Activated CD4-positive, alpha-beta memory T cell treated with anti-CD3 and anti-CD28 coated beads, Interleukin-2, amount 10 ng/mL, durations not matched to agents 7 days and 5 days (primary cell): Measurements from ENCODE around the gene GMFB. TPM values are rescaled to one million over a fixed set of nuclear protein-coding genes. Genes with fewer than 3 reads are reported as not detected.
A peak's percentile ranks its signal among the peaks of the same experiment; 100 is the strongest.

ENCODE experiments used
- CTCF ChIA-PET: fragments of 350-600 bp; sonication (Branson Sonifier 250); formaldehyde crosslinking; loops from one replicate; lab custom pipeline; 2021; ENCODE audit warnings: antibody characterized with exemption, inconsistent platforms; lab: Charles Lee
- POLR2A ChIA-PET: fragments of 350-600 bp; sonication (Branson Sonifier 250); formaldehyde crosslinking; loops from one replicate; lab custom pipeline; 2021; ENCODE audit warnings: antibody characterized with exemption; lab: Charles Lee
- DNase-seq: peaks from one replicate; pipeline ENCODE4 v3.0.0-alpha.2; 2020
- H3K27ac Mint-ChIP-seq: one replicate; pipeline ENCODE4 v1.8.0; 2021; ENCODE audit warnings: mild to moderate bottlenecking, mixed read lengths
- H3K27me3 Mint-ChIP-seq: one replicate; pipeline ENCODE4 v1.8.0; 2021; ENCODE audit warnings: mixed read lengths
- H3K36me3 Mint-ChIP-seq: one replicate; pipeline ENCODE4 v1.8.0; 2021; ENCODE audit warnings: low read depth, mixed read lengths
- H3K4me1 Mint-ChIP-seq: one replicate; pipeline ENCODE4 v1.8.0; 2021; ENCODE audit warnings: mixed read lengths
- H3K4me3 Mint-ChIP-seq: one replicate; pipeline ENCODE4 v1.8.0; 2021; ENCODE audit warnings: mild to moderate bottlenecking, mixed read lengths
- H3K9me3 Mint-ChIP-seq: one replicate; pipeline ENCODE4 v1.8.0; 2021; ENCODE audit warnings: mixed read lengths
- total RNA-seq, 2 experiments: library from RNA; stranded (reverse); gene quantifications; one replicate each; pipeline ENCODE4 v1.2.3, GENCODE V29; 2021

GMFB gene
- total RNA-seq, 2 experiments from 2014 or later = 35.1 to 37.1 TPM

DNA sequence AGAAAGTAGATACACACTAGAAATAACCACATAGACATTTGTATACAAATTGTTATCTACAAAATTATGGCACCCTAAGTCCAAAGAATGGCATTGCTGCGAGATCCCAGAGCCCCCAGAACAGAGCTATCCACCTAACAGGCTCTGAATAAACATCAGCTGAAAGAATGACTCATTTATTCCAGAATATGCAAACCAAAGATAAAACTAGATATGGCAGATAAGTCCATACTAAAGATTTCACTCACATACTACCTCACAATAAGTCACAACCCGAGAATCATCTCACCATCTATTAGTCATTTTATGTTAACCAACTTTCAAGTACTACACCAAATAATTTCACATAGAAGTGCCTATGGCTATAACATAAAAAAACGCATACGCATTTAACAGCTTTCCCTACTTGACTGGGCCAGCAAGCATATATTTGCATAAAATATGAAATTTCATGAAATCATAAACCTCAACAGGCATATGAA is 53.2 kb downstream of the GMFB start:
- ChIA-PET POLR2A (interaction anchor here (0.7 to 2.9 kb wide), 2 partner anchors 38 to 41 kb away, joined by 3 to 25 read pairs; partner anchors contain the start of gene CDKN3), CTCF (interaction anchor here (0.7 to 2.6 kb wide), 4 partner anchors 15 to 371 kb away, joined by 3 to 12 read pairs (median 3); partner anchors contain the start of gene CDKN3)
- no peaks in the 10 kb centered on the region for H3K27me3 Mint-ChIP-seq
- peaks cover 63% of the 10 kb centered on the region for H3K36me3 Mint-ChIP-seq
- peaks cover 52% of the 10 kb centered on the region for H3K4me1 Mint-ChIP-seq
- no peak for DNase-seq
- H3K9me3 Mint-ChIP-seq = no peaks in the 10 kb centered on the region
- H3K4me3 Mint-ChIP-seq = peak overlapping the region; percentile 18
- peak overlapping the region; percentile 38 for H3K27ac Mint-ChIP-seq

DNA sequence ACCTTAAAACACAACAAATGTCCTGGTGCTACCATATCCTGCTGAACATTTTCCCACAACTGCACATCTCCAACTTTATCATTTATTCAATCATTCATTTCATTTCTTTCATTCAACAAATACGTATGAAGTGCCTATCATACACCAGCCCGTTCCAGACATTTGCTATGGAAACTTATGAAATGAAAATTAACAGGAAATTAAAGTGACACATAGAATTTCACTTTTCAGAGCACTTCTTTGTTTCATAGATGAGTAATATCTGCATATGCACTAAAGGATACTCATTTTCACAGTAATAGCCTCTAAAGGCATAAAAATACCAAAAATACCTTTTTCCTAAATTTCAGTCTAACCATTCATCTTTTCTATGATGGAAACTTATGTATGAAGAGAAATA is 60.3 kb downstream of the GMFB start:
- Mint-ChIP-seq H3K4me1 (peaks cover 4% of the 10 kb centered on the region), H3K4me3 (no peak overlapping the region), H3K27ac (no peak overlapping the region), H3K9me3 (no peaks in the 10 kb centered on the region), H3K27me3 (no peaks in the 10 kb centered on the region), H3K36me3 (peaks cover 61% of the 10 kb centered on the region)
- POLR2A ChIA-PET = no interaction called here
- CTCF ChIA-PET = interaction anchor here (1.0 to 1.1 kb wide), 2 partner anchors 8 to 31 kb away, joined by 3 to 4 read pairs; partner anchors contain the start of gene CDKN3
- DNase-seq = no peak

DNA sequence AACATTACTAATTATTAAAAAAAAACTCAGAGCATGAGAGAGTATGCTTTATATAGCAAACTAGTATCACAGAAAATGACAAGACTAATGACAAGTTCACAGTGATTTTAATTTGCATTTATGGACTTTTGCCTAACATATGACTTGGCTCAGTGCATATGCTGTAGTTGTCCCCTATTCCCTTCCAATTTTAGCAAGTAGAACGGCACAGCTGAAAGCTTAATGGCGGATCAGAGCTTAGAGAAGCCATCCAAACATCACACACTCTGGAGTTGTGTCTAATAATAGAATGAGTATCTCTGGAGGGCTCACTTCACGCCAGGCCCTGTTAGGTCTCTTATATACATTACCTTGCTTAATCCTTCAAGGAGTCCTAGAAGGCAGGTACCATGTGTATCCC is 60.9 kb downstream of the GMFB start:
- no peak for DNase-seq
- no peaks in the 10 kb centered on the region for H3K4me1 Mint-ChIP-seq
- ChIA-PET POLR2A (no interaction called here), CTCF (no interaction called here)
- peaks cover 56% of the 10 kb centered on the region for H3K36me3 Mint-ChIP-seq
- no peak overlapping the region for H3K27ac Mint-ChIP-seq
- H3K9me3 Mint-ChIP-seq = no peaks in the 10 kb centered on the region
- no peaks in the 10 kb centered on the region for H3K27me3 Mint-ChIP-seq
- no peak overlapping the region for H3K4me3 Mint-ChIP-seq

DNA sequence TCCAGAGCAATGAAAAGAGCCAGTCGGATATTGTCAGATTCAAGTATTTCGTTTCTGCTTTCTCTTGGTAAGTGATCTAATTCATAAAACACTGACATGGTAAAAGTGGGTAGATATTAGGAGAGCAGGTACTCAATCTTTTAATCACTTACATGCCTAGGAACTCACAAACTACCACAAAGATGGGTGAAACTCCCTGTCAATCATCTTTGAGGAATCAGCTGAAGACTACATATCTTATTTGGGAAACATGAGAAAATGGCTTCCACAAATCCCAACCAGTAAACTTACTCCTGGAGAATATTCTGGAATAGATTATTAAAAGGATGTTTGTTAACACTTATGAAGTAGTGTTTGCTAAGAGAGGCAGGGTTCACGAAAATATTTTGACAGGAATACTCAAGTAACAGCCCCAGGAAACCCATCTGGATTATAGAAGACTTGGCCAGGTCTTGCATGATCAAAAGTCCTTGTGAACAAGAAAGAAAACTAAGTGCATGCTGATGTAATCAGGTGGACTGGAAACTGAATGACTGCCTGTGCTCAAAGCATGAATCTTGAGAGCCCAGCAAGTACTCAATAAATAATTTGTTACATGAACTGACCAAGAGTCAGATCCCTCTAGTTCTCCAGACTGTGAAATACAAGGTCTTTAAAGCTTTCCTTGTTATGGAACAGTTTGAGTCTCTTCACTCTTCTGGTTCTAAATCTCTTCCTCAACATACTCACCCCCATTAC is 63.1 kb downstream of the GMFB start:
- DNase-seq = no peak
- Mint-ChIP-seq H3K27me3 (no peaks in the 10 kb centered on the region), H3K4me3 (no peak overlapping the region), H3K4me1 (no peaks in the 10 kb centered on the region), H3K27ac (no peak overlapping the region), H3K9me3 (no peaks in the 10 kb centered on the region), H3K36me3 (peaks cover 46% of the 10 kb centered on the region)
- ChIA-PET POLR2A (interaction anchor here (1.5 kb wide), 1 partner anchor 9 kb away, joined by 3 read pairs; no protein-coding TSS in a partner anchor), CTCF (no interaction called here)

DNA sequence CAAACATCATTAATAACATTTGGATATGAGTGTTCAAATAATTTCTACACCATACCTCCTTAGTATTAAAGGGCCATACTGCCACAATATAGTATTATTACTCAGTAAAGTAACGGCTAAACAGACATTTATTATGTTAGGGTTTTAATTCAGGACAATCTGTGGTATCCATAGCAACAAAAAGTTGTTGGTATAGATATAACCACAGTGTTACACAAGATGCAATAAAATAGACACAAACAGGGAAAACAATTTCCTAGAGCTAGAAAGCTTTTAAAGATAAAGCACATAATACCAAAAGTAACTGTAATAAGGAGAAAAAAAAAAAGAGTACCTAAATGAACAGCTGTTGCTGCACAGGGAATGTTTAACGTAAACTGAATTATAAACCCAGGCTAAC is 63.7 kb downstream of the GMFB start:
- H3K27ac Mint-ChIP-seq = no peak overlapping the region
- POLR2A ChIA-PET = interaction anchor here (1.5 kb wide), 2 partner anchors 10 to 27 kb away, joined by 3 read pairs; no protein-coding TSS in a partner anchor
- peaks cover 45% of the 10 kb centered on the region for H3K36me3 Mint-ChIP-seq
- CTCF ChIA-PET = no interaction called here
- H3K4me3 Mint-ChIP-seq = no peak overlapping the region
- no peaks in the 10 kb centered on the region for H3K27me3 Mint-ChIP-seq
- no peaks in the 10 kb centered on the region for H3K4me1 Mint-ChIP-seq
- no peaks in the 10 kb centered on the region for H3K9me3 Mint-ChIP-seq
- DNase-seq = no peak

Other genes starting within 250 kb of the GMFB start
- gene CDKN3, start 92.0 kb downstream of the GMFB start, total RNA-seq = 10 to 100 TPM; 76.3 to 79.6 TPM
- 10 to 100 TPM; 66.2 to 69.2 TPM for gene CNIH1, start 47.6 kb downstream of the GMFB start, total RNA-seq
- gene CGRRF1, start 20.9 kb upstream of the GMFB start, total RNA-seq = 10 to 100 TPM; 13.3 to 14.0 TPM
- gene SAMD4A, start 78.1 kb upstream of the GMFB start, total RNA-seq = 1 to 10 TPM; 1.0 to 1.2 TPM